Esophagus (tissue), 2 donors: ENCODE data around the gene AP2A2. TPM values are rescaled to one million over a fixed set of nuclear protein-coding genes. Genes with fewer than 3 reads are reported as not detected.

Source experiments
- H3K27ac ChIP-seq, 2 donors: one replicate each; pipeline ENCODE4 v1.5.1; 2013; ENCODE audit warnings: low read depth in 2 of 2, mild to moderate bottlenecking in 2 of 2, inconsistent platforms in 1 of 2, low read length in 1 of 2, moderate library complexity in 1 of 2
- H3K27me3 ChIP-seq, 2 donors: one replicate each; pipeline ENCODE4 v1.6.1; 2013; ENCODE audit warnings: low read length in 2 of 2, control low read depth in 1 of 2, mild to moderate bottlenecking in 1 of 2; ENCODE audit not compliant: insufficient read depth in 2 of 2, control insufficient read depth in 1 of 2
- H3K36me3 ChIP-seq, 2 donors: one replicate each; pipeline ENCODE4 v1.6.1; 2013; ENCODE audit warnings: low read length in 1 of 2; ENCODE audit not compliant: control insufficient read depth in 2 of 2, insufficient read depth in 2 of 2
- H3K4me1 ChIP-seq, 2 donors: one replicate each; pipeline ENCODE4 v1.6.1; 2013; ENCODE audit warnings: low read length in 1 of 2; ENCODE audit not compliant: control insufficient read depth in 2 of 2, insufficient read depth in 2 of 2
- H3K4me3 ChIP-seq, 2 donors: one replicate each; pipeline ENCODE4 v1.5.1; 2013; ENCODE audit warnings: low read length in 2 of 2, mild to moderate bottlenecking in 2 of 2, low read depth in 1 of 2, moderate library complexity in 1 of 2
- H3K9me3 ChIP-seq, 2 donors: one replicate each; pipeline ENCODE4 v1.6.1; 2013; ENCODE audit warnings: mild to moderate bottlenecking in 2 of 2, low read depth in 1 of 2, low read length in 1 of 2, moderate library complexity in 1 of 2; ENCODE audit not compliant: control insufficient read depth in 2 of 2, insufficient read depth in 1 of 2
- WGBS, 2 donors: extraction: QIAGEN DNeasy Blood & Tissue Kit; methylation state at CpG; one replicate each; pipeline ENCODE4 v1.1.7; 2013; 5-methylcytosine and 5-hydroxymethylcytosine counted together
- polyA plus RNA-seq, 2 donors: library from polyadenylated mRNA; stranded (reverse); fragments of 200-250 nt; gene quantifications; one replicate each; pipeline ENCODE4 v1.2.3, GENCODE V29; 2013
- donor health status: healthy with polysubstance abuse.
- donor health status: Bipolar disorder and iron deficiency.

AP2A2 gene
- polyA plus RNA-seq, 2 donors, result 17.3 to 20.2 TPM

DNA sequence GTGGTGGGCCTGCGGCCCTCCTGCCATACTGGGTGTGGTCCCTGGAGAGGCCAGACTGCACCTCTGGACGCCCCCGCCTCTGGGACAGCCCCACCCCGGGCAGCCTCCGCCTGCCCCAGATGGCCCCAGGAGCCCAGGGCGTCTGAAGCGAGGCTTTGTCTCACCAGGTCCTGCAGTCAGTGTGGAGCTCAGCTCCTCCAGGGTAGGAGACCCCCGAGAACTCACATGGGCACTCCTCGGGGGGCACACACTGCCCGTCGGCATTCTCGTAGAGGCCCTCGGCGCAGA is 100.4 kb downstream of the AP2A2 start:
- 82 to 89% methylated on average over 14 of the region's 14 CpGs for WGBS, 2 donors
- H3K9me3 ChIP-seq, result no peaks in the 10 kb centered on the region
- no peaks in the 10 kb centered on the region for H3K27me3 ChIP-seq
- no peaks in the 10 kb centered on the region for H3K36me3 ChIP-seq
- no peak overlapping the region for H3K4me3 ChIP-seq
- H3K4me1 ChIP-seq, result no peaks in the 10 kb centered on the region
- H3K27ac ChIP-seq, result no peak overlapping the region

DNA sequence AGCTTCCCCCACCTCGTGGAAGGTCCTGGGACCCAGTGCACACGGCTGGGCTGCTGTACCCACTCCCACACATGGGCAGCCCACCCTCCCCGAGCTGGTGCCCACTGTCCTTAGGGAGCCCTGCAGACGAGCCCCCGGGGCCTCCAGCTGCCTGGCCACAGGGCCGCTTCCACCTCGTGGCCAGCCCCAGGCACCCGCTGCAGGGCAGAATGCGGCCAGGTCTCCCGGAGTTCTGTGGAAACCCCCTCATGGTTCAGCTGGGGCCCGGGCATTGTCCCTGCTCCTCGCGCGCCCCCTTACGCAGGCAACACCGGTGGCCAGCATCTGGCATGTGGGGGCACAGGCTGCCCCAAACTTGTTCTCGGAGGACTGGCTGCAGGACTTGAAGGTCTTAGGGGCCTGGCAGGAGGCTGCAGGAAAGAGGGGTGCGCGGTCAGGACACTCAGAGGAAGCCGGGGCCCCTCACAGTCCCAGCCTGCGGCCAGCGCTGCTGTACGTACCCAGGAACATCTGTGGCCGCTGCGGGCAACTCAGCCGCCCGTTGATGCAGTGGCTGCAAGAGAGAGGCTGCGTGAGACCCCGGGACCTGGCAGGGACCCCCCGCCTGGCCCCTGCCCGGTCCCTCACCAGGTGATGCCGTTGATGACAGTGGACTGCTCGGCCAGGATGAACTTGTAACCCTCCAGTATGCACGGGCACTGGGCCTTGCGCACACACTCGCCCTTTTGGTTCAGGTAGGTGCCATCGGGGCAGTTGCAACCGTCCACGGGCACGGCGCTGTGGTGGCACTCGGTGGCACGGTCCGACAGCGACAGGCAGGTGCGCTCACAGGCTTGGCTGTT is 101.2 kb downstream of the AP2A2 start:
- Histone ChIP-seq H3K4me1 (no peaks in the 10 kb centered on the region), H3K36me3 (no peaks in the 10 kb centered on the region), H3K27ac (no peak overlapping the region), H3K9me3 (no peaks in the 10 kb centered on the region), H3K27me3 (no peaks in the 10 kb centered on the region), H3K4me3 (no peak overlapping the region)
- 83 to 84% methylated on average over 46 of the region's 46 CpGs for WGBS, 2 donors

DNA sequence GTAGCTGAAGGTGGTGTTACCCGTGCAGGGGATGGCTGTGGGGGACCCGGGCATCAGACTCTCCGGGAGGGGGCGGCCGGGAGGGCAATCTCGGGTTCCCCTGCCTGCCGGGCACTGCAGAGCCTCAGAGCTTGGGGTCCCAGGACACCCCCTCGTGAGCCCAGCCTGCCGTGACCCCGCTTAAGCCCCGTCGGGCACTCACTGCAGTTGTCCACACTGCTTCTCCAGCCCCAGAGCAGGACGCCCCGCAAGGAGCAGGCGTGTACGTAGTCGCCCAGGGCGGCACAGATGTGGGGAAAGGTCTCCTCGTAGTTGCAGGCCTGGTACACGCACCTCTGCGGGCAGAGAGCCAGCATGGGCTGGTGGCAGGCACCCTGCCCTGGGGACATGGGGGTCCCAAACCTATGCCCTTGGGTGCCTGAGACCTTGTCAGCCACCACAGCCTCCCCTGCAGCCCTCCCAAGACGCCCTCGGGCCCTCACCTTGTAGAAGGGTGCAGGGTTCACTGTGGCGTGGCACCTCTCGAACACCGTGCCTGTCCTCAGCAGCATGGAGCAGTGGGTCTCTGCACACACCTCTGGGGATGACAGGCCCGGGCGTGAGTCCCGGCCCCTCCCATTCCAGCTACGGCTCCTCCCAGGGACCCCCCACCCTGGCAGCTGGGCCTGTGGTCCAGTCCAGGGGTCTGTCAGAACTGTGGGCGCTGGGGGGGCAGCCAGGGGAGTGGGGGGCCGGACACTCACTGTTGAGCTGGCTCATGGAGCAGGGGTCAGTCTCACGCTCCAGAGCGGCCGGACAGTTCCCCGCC is 102.0 kb downstream of the AP2A2 start:
- Histone ChIP-seq H3K4me3 (no peak overlapping the region), H3K27me3 (no peaks in the 10 kb centered on the region), H3K9me3 (no peaks in the 10 kb centered on the region), H3K4me1 (peaks cover 0 to 2% of the 10 kb centered on the region in 2 donors), H3K36me3 (no peaks in the 10 kb centered on the region), H3K27ac (no peak overlapping the region)
- 77 to 81% methylated on average over 35 to 36 of the region's 36 CpGs for WGBS, 2 donors

DNA sequence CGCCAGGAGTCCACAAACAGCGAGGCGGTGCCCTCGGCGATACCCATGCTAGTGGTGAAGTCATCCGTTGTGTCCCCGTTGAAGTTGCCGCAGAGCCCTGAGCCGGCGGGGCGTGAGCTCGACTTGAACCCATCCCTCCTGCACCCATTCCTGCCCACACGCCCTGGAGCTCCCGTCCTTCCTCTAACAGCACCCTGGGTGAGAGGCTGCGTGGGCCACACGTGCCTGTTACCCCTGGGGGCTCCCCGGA is 102.5 kb downstream of the AP2A2 start:
- Histone ChIP-seq H3K36me3 (no peaks in the 10 kb centered on the region), H3K27ac (no peak overlapping the region), H3K4me3 (no peak overlapping the region), H3K4me1 (peaks cover 0 to 2% of the 10 kb centered on the region in 2 donors), H3K27me3 (no peaks in the 10 kb centered on the region), H3K9me3 (no peaks in the 10 kb centered on the region)
- 65 to 75% methylated on average over 17 of the region's 17 CpGs for WGBS, 2 donors

DNA sequence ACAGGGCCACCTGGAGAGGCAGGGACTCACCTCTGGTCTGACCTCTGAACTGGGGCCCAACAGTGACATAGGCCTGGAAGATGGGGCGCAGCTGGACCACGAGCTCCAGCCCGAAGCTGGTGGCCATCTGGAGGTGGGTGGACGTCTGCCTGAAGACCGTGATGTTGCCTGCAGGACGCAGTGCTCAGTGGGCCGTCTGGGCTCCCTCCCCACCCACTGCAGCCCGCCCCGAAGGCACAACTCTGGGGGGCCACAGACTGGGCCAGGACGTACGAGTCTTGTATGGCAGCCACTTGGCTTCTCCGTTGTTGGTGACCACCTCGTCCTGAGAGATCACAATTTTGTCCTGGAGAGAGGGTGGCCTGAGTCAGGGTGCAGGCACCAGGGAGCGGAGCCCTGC is 102.9 kb downstream of the AP2A2 start:
- 70 to 76% methylated on average over 13 to 14 of the region's 14 CpGs for WGBS, 2 donors
- Histone ChIP-seq H3K4me1 (peaks cover 0 to 2% of the 10 kb centered on the region in 2 donors), H3K9me3 (no peaks in the 10 kb centered on the region), H3K27me3 (no peaks in the 10 kb centered on the region), H3K4me3 (no peak overlapping the region), H3K36me3 (no peaks in the 10 kb centered on the region), H3K27ac (no peak overlapping the region)

- H3K4me1 ChIP-seq, result peaks cover 0 to 2% of the 10 kb centered on the region in 2 donors
- H3K27ac ChIP-seq, result no peak overlapping the region
- WGBS, 2 donors, result 68 to 74% methylated on average over 25 of the region's 25 CpGs
- no peaks in the 10 kb centered on the region for H3K27me3 ChIP-seq
- no peaks in the 10 kb centered on the region for H3K36me3 ChIP-seq
- no peak overlapping the region for H3K4me3 ChIP-seq
- no peaks in the 10 kb centered on the region for H3K9me3 ChIP-seq
Measured at GRCh38 chr11:1029051-1029450, 103.4 kb downstream of the AP2A2 start.

DNA sequence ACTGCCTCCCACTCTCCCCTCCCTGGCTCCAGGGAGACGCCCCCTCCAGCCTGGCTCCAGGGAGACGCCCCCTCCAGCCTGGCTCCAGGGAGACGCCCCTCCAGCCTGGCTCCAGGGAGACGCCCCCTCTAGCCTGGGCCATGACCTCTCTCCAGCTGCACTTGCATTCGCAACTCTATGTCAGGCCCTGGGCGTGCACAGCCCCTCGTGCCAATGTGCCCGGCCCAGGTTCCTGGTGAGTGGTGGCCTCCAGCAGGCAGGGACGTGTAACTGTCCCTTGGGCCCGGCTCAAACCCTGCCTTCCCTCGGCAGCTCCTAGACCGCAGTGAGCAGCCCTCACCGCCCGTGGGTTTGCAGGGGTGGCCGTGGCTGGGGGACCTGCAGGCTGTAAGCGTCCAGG is 104.0 kb downstream of the AP2A2 start:
- no peak overlapping the region for H3K4me3 ChIP-seq
- no peaks in the 10 kb centered on the region for H3K9me3 ChIP-seq
- WGBS, 2 donors, result 28 to 48% methylated on average over 16 of the region's 16 CpGs
- no peaks in the 10 kb centered on the region for H3K36me3 ChIP-seq
- peaks cover 0 to 2% of the 10 kb centered on the region in 2 donors for H3K4me1 ChIP-seq
- no peaks in the 10 kb centered on the region for H3K27me3 ChIP-seq
- H3K27ac ChIP-seq, result no peak overlapping the region

GRCh38 chr11:1030086-1030485 is 104.4 kb downstream of the AP2A2 start:
- H3K27ac ChIP-seq, result no peak overlapping the region
- no peaks in the 10 kb centered on the region for H3K36me3 ChIP-seq
- no peaks in the 10 kb centered on the region for H3K27me3 ChIP-seq
- no peak overlapping the region for H3K4me3 ChIP-seq
- 45 to 55% methylated on average over 13 to 16 of the region's 16 CpGs for WGBS, 2 donors
- peaks cover 0 to 2% of the 10 kb centered on the region in 2 donors for H3K4me1 ChIP-seq
- no peaks in the 10 kb centered on the region for H3K9me3 ChIP-seq

GRCh38 chr11:1030556-1030955 is 104.9 kb downstream of the AP2A2 start:
- no peaks in the 10 kb centered on the region for H3K36me3 ChIP-seq
- no peak overlapping the region for H3K27ac ChIP-seq
- no peak overlapping the region for H3K4me3 ChIP-seq
- peaks cover 0 to 2% of the 10 kb centered on the region in 2 donors for H3K4me1 ChIP-seq
- no peaks in the 10 kb centered on the region for H3K27me3 ChIP-seq
- WGBS, 2 donors, result 57 to 61% methylated on average over 20 of the region's 20 CpGs
- no peaks in the 10 kb centered on the region for H3K9me3 ChIP-seq
